Adrenal gland (tissue), 5 donors: ENCODE measurements around the gene FARS2.

Experiments used
- CTCF ChIP-seq, 6 experiments: fragments of 450-650 bp in 4 of 6; fragments of 200-600 bp in 2 of 6; sonication (generic) in 1 of 6; IDR thresholded peaks; 1 replicate in 5 of 6; 2 replicates in 1 of 6; pipeline versions ENCODE4 v1.5.1 to v1.8.0; 2016 to 2021; ENCODE audit warnings: antibody characterized with exemption in 6 of 6, mild to moderate bottlenecking in 2 of 6, moderate library complexity in 1 of 6
- POLR2A ChIP-seq, 2 donors: fragments of 450-650 bp; IDR thresholded peaks; one replicate each; pipeline ENCODE4 v1.6.1; 2017; ENCODE audit warnings: antibody characterized with exemption in 2 of 2, mild to moderate bottlenecking in 2 of 2, moderate library complexity in 1 of 2
- donor health status: DM: no; HTN: no; CAD: no.

DNA sequence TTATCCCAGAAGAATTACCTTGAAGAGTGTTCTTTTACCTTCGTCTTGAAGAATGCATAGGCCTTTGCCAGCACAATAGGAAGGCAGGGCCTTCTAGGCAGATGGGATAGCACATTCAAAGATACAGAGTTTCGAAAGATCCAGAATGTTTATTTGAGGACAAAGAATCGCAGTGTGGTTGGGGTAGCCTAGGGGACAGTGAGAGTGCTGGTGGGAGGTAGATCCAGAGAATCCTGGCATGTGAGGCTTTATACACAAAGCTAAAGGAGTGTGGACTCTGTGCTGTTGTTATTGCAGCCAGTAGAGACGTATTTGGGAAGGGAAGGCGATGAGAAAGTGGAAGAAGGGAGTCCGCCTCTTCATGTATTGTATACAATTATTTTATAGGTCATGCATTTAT is 186.6 kb downstream of the FARS2 start:
- TF ChIP-seq CTCF (IDR thresholded peaks at IDR 0.05) (no peak), POLR2A (IDR thresholded peaks at IDR 0.05) (no peak)
